ENCODE results near the gene MAPK8IP3.

DNA sequence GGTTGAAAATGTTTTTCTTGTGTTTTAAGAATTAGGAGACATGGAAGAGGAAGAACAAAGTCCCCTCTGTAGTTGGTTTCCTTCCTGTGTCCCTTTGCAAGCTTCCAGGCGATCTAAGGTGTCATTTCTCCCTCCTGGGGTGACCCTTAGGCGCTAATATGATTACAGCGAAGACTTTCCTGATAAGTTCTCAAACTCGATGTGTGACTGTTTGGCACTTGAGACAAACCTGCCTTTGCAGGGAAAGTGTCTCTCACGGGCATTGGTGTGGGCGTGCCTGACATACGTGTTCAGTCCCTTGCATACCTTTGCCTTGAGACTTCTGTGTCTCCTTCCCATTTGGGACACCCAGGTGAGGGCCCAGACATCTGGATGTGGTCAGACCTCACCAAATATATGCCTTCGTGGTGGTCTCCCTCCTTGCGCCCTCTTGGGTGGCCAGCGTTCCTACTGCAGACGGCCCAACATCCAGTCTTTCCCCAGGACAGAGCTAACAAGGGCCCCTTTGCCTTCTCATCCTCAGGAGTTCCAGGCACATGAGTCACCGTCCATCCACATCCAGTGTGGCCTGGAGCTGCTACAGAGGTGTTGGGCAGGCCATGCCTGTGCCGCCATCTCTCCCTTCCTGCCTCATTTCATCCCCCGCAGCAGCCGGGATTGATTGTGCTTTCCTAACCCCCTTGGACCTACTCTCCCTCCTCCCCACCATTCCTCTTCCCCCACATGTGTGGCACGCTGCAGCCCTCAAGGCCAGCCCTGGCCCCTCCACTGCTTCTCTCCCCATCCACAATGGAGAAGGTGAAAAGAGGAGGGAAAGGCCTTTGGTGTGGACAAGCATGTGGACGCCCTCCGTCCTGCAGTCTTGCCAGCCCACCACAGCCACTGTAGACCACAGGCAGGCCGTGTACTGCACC lies 31.0 kb upstream of the MAPK8IP3 start:
- no peak for TF ChIP-seq CTCF (IDR thresholded peaks at IDR 0.05)
- no peak for TF ChIP-seq ZFX (IDR thresholded peaks at IDR 0.05; ENCODE audit: borderline replicate concordance)

Data from 22Rv1 (cell line).